ENCODE data around the gene MAST4. TPM values are rescaled to one million over a fixed set of nuclear protein-coding genes. Genes with fewer than 3 reads are reported as not detected.

MAST4 gene
- total RNA-seq, 1 donor from 2014 or later = 10.5 TPM

DNA sequence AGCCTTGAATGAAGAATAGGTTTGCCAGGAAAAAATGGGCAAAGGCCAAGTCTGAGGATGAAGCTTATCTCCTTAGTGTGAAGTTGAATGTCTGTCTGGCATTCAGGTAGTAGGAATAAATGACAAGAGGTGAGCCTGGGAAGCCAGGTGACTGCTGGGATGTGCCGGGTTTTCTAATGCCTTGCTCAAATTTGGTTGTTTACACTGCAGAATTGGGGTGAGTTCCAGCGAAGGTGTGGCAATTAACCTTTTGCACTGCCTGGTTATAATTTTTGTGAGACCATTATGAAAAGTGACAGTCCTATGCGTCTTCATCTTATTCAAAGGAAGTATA is 73.6 kb downstream of the MAST4 start:
- no peak for DNase-seq (ENCODE audit: extremely low spot score, unreplicated experiment)
- no peaks in the 10 kb centered on the region for H3K36me3 Mint-ChIP-seq (ENCODE audit: unreplicated experiment)
- no peaks in the 10 kb centered on the region for H3K9me3 Mint-ChIP-seq (ENCODE audit: unreplicated experiment)
- TF ChIP-seq CTCF (IDR thresholded peaks at IDR 0.05) = no peak
- no peaks in the 10 kb centered on the region for H3K4me1 Mint-ChIP-seq (ENCODE audit: unreplicated experiment)
- peaks cover 19% of the 10 kb centered on the region for H3K27me3 Mint-ChIP-seq (ENCODE audit: unreplicated experiment)
- no peak overlapping the region for H3K4me3 Mint-ChIP-seq (ENCODE audit: unreplicated experiment)
- no peak overlapping the region for H3K27ac Mint-ChIP-seq (ENCODE audit: unreplicated experiment)

GRCh38 chr5:66671305-66671704 is 75.1 kb downstream of the MAST4 start:
- TF ChIP-seq CTCF (IDR thresholded peaks at IDR 0.05) = no peak
- Mint-ChIP-seq H3K27me3 (ENCODE audit: unreplicated experiment) (peaks cover 24% of the 10 kb centered on the region), H3K27ac (ENCODE audit: unreplicated experiment) (no peak overlapping the region), H3K9me3 (ENCODE audit: unreplicated experiment) (no peaks in the 10 kb centered on the region), H3K4me1 (ENCODE audit: unreplicated experiment) (no peaks in the 10 kb centered on the region), H3K36me3 (ENCODE audit: unreplicated experiment) (no peaks in the 10 kb centered on the region), H3K4me3 (ENCODE audit: unreplicated experiment) (no peak overlapping the region)
- no peak for DNase-seq (ENCODE audit: extremely low spot score, unreplicated experiment)

- no peak overlapping the region for H3K4me3 Mint-ChIP-seq (ENCODE audit: unreplicated experiment)
- H3K36me3 Mint-ChIP-seq (ENCODE audit: unreplicated experiment) = no peaks in the 10 kb centered on the region
- TF ChIP-seq CTCF (IDR thresholded peaks at IDR 0.05) = no peak
- no peak for DNase-seq (ENCODE audit: extremely low spot score, unreplicated experiment)
- no peak overlapping the region for H3K27ac Mint-ChIP-seq (ENCODE audit: unreplicated experiment)
- H3K9me3 Mint-ChIP-seq (ENCODE audit: unreplicated experiment) = no peaks in the 10 kb centered on the region
- H3K27me3 Mint-ChIP-seq (ENCODE audit: unreplicated experiment) = peaks cover 24% of the 10 kb centered on the region
- no peaks in the 10 kb centered on the region for H3K4me1 Mint-ChIP-seq (ENCODE audit: unreplicated experiment)
Measured at GRCh38 chr5:66674802-66675201, 78.6 kb downstream of the MAST4 start.

DNA sequence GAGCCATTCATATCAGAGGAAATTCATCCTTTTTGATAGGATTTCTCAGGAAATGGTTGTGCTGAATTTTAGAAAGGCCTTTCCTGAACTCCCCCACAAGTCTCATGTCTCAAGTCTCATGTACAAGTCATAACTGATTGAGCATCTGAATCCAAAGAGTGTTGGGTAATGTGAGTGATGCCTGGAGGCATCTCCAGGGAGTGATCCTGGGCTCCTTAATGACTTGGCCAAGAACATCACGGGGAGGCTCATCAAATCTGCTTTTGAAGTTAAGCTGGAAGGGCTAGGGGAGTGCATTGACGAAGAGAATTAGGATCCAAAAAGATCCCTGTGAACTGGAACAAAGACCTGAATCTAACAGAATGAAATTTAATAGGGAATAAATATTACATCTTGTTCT is 79.2 kb downstream of the MAST4 start:
- no peak for TF ChIP-seq CTCF (IDR thresholded peaks at IDR 0.05)
- peaks cover under 1% of the 10 kb centered on the region for H3K4me1 Mint-ChIP-seq (ENCODE audit: unreplicated experiment)

GRCh38 chr5:66680221-66680620 is 84.0 kb downstream of the MAST4 start:
- H3K36me3 Mint-ChIP-seq (ENCODE audit: unreplicated experiment) = no peaks in the 10 kb centered on the region
- peaks cover 17% of the 10 kb centered on the region for H3K27me3 Mint-ChIP-seq (ENCODE audit: unreplicated experiment)
- no peaks in the 10 kb centered on the region for H3K9me3 Mint-ChIP-seq (ENCODE audit: unreplicated experiment)
- no peak for DNase-seq (ENCODE audit: extremely low spot score, unreplicated experiment)
- H3K4me1 Mint-ChIP-seq (ENCODE audit: unreplicated experiment) = peaks cover 2% of the 10 kb centered on the region
- no peak overlapping the region for H3K4me3 Mint-ChIP-seq (ENCODE audit: unreplicated experiment)
- H3K27ac Mint-ChIP-seq (ENCODE audit: unreplicated experiment) = no peak overlapping the region
- TF ChIP-seq CTCF (IDR thresholded peaks at IDR 0.05) = no peak

More for the DNA sequence above, 79.2 kb downstream of the MAST4 start:
- Mint-ChIP-seq H3K27me3 (ENCODE audit: unreplicated experiment) (peaks cover 21% of the 10 kb centered on the region), H3K4me3 (ENCODE audit: unreplicated experiment) (no peak overlapping the region), H3K27ac (ENCODE audit: unreplicated experiment) (no peak overlapping the region), H3K9me3 (ENCODE audit: unreplicated experiment) (no peaks in the 10 kb centered on the region), H3K36me3 (ENCODE audit: unreplicated experiment) (no peaks in the 10 kb centered on the region)
- DNase-seq (ENCODE audit: extremely low spot score, unreplicated experiment) = no peak

All from osteocyte (in vitro differentiated cells).